Activated CD4-positive, alpha-beta T cell treated with anti-CD3 and anti-CD28 coated beads, Interleukin-2, amount 50 U/mL, for 1 hour (primary cell): ENCODE measurements around the gene TMEM259.
A peak's percentile ranks its signal among the peaks of the same experiment; 100 is the strongest.

ENCODE experiments used
- DNase-seq: peaks from one replicate; pipeline ENCODE4 v3.0.0-alpha.2; 2020

The TMEM259 gene

DNA sequence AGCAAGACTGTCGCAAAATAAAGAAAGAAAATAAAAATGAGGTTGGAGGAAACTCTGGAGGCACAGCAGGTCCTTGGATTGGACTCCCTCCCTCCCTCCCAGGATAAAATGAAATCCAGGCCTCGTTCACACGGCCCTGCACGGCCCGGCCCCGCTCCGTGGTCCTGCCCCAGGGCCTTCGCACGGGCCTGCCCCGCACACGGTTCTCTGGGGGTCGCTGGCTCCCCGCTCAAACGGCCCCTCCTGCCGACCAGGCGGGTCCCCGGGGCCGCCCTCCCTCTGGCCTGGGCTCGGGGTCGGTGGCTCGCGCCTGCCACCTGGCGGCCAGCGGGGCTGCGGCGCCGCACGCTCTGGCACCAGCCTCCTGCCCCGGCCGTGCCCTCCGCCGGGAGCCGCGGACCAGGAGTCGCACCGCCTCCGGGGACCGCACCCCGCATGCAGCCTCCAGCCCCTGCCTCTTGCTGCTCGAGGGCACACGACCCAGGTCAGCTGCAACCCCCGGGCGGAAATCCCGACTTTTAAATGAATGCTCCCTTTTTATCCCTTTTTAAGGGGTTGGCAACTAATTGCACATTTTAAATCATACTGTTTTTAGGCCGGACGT is 38.3 kb downstream of the TMEM259 start:
- peak; percentile 70 for DNase-seq

DNA sequence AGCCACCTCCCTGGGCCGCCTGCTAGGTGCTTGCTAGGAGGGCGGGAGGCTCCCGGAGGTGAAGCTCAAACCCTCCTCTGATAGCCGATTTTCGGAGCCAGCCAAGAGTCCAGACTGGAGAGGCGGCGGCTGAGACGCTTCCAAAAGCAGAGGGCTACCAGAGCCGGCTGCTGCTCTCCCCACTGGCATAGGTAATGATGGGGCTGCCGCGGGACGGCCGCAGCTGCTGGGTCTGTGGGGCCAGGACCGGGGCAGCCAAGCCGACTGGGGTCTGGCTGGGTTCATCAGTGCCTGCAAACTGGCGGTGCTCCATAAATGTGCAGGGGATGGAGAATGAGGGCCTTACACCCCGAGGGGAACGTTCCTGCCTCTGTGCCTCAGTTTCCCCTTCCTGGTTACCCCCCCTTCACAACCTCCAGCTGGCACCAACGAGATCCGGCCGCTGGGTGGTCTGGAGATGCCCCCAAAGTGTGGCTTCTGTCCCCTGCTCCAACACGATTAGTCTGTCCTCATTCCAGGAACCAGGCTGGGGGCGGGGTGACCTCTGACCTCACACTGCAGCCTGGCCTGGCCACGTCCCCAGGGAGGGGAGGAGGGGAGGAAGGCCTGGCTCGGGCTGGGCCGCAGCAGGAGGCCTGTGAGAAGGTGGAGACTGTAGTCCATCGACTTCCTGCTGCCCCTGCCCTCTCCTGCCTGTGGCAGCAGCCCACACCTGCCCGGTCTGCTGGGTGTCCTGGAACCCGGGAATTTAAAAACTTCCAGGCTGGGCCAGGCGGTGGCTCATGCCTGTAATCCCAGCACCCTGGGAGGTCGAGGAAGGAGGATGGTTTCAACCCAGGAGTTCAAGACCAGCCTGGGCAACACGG is 40.6 kb downstream of the TMEM259 start:
- no peak for DNase-seq

GRCh38 chr19:979318-979741 is 41.6 kb downstream of the TMEM259 start:
- DNase-seq: no peak

- no peak for DNase-seq
These were observed 43.9 kb downstream of the TMEM259 start for GRCh38 chr19:977058-977464.

DNA sequence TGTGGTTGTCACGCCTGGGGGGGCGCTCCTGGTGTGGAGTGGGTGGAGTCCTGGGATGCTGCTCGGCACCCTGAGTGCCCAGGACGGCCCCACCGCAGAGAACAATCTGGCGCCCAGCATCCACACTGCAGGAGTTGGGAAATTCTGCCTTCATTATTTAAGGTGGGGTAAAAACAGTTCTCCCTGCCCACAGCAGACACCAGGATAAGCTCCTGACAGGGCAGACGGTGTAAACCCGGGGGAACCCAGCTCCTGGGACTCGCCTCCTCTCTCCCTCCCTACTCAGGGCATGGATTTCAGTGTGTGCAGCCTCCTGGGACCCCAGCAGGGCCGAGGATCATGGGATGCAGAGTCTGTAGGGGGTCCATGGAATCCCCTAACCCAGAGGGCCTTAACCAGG is 44.4 kb downstream of the TMEM259 start:
- no peak for DNase-seq

- no peak for DNase-seq
These were observed 46.2 kb downstream of the TMEM259 start for GRCh38 chr19:974564-975257.

GRCh38 chr19:973726-974563 is 47.0 kb downstream of the TMEM259 start:
- DNase-seq: no peak

- DNase-seq: no peak
These were observed 48.6 kb downstream of the TMEM259 start for GRCh38 chr19:972281-972680.

DNA sequence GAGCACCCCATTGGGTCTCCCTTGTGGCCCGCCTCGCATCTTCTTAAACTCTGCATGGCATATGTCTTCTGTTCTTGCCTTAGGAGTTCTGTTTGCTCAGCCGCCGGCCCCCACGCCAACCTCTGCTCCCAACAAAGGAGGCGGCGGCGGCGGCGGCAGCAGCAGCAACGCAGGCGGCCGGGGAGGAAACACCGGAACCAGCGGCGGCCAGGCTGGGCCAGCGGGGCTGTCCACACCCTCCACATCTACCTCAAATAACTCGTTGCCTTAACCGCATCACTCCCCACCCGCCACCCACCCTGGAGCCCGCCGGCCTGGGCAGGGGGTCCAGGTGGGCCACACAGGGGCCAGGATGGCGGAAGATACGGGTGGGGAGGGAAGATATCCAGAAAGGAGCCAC is 49.1 kb downstream of the TMEM259 start:
- DNase-seq: no peak

GRCh38 chr19:970695-971094 is 50.2 kb downstream of the TMEM259 start:
- no peak for DNase-seq

- no peak for DNase-seq
These were observed 54.3 kb downstream of the TMEM259 start for GRCh38 chr19:966485-967088.

DNA sequence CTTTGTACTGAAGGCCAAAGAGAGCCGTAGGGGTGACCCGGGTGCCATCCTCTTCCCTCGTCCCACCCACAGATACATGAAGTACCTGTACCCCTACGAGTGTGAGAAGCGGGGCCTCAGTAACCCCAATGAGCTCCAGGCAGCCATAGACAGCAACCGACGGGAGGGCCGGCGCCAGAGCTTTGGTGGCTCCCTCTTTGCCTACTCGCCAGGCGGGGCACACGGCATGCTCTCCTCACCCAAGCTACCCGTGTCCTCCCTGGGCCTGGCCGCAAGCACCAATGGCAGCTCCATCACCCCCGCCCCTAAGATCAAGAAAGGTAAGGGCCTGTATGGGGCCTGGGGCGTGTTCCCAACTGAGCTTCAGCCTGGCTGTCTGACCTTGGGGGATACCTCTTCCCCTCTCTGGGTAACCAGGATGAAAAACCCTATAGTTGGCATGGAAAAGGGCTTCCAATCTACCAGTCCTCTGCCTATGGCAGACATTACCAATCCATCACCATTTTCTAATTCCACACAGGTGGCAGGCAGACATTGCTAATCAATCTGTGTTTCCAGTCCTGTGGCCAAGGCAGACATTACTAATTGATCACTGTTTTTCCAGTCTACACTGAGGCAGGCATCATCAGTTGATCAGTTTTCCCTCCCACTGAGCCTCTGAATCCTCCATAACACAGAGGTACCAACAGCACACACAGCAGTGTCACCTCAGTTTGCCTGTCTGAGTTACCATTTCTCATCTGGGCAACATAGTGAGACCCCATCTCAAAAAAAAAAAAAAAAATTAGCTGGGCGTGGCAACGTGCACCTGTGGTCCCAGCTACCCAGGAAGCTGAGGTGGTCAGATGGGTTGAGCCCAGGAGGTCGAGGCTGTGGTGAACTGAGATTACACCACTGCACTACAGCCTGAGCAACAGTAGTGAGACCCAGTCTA is 55.9 kb downstream of the TMEM259 start:
- no peak for DNase-seq

GRCh38 chr19:964116-964520 is 56.8 kb downstream of the TMEM259 start:
- no peak for DNase-seq

GRCh38 chr19:963486-963951 is 57.4 kb downstream of the TMEM259 start:
- no peak for DNase-seq

GRCh38 chr19:962683-963400 is 58.1 kb downstream of the TMEM259 start:
- DNase-seq: no peak

- DNase-seq: no peak
These were observed 58.9 kb downstream of the TMEM259 start for GRCh38 chr19:961866-962620.

DNA sequence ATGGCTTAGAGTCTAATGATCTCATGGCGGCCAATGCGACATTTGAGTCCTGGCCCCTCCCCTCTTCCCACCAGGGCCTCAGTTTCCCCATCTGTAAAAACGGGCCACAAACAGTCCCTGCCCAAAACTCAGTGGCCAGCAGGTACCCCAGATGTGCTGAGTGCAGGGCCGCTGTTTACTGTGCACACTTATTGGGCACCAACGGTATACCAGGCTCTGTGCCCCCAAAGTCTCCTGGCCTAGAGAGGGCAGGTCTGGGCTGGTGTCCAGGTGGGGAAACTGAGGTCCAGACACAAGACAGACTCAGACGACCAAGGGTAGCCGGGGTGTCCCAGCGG is 60.4 kb downstream of the TMEM259 start:
- DNase-seq: no peak

DNA sequence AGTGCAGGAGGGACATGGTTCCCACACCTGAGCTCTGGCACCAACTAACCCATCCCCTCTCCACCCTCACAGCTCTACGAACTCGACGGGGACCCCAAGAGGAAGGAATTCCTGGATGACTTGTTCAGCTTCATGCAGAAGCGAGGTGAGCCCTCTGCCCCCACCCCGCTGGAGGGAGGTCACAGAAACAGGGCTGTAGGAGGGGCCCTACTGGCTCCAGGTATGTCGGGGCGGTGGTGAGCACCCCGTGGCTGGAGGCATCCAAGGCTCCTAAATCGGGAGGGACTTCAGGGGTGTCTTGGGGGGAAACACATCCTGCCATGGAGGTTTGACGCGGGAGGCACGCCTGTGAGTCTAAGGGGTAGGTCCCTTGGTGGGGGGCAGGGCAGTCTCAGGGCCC is 60.9 kb downstream of the TMEM259 start:
- no peak for DNase-seq
